GM21737 (cell line): ENCODE data around the gene LBHD2.
"Not testable (repeated sequence)": the region's sequence is repeated elsewhere in the genome, so short reads cannot be mapped to it uniquely, and the experiment has no call there.

Experiments used
- ATAC-seq: cut with Tn5 transposase; IDR thresholded peaks from one replicate; pipeline ENCODE4 v1.9.1; 2021; ENCODE audit warnings: mild to moderate bottlenecking, moderate library complexity; ENCODE audit not compliant: unreplicated experiment

Gene LBHD2

DNA sequence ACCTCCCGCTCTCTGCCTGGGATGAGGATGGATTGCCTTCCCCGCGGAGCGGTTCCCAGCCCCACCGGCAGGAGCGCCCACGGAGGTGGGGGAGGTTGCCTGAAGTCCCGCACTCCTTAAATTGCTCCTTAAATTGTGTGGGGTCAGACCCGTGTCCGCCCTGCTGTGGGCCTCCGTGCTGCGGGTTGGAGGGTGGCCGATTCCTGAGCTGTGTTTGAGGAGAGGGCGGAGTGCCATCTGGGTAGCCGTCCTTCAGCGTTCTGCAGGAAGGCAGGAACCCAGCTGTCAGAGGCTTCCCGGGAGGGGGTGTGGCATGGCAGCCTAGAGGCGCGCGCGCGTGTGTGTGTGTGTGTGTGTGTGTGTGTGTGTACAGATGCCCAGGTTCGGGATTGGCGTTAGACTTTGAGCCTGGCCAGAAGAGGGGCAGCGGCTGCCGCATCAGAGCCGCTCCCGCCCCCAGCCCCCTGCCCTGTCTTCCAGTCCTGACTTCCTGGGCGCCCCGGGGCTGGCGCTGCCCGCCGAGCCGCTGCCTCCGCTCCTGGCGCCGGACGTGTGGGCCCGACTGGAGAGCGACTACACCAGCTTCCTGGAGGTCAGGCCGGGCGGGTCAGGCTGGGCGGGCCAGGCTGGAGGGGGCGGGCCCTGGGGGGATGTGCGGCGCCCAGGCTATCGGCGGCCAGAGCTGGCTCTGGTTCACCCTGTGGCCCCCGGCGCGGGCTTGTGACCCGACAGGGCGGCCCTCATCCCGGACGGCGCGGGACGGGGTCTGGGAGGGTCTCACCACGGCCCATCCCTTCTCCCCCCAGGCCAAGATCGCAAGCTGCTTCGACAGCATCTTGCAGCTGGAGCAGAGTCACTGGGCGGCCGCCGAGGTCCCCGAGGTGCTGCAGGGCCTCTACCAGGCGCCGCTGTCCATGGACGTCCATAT lies 19.7 kb downstream of the LBHD2 start:
- ATAC-seq: no peak

DNA sequence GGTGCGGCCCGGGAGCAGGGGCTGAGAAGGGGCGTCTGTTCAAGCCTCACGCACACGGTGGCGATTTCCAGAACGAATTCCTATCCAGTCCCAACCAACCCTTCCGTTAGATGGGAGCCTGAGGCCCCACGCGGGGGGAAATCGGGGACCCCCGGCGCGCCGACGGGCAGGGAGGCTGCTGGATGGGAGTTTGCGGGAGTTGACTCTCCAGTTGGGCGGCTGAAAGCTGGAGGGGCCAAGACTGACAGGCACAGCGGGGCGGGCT lies 20.3 kb downstream of the LBHD2 start:
- ATAC-seq: no peak

DNA sequence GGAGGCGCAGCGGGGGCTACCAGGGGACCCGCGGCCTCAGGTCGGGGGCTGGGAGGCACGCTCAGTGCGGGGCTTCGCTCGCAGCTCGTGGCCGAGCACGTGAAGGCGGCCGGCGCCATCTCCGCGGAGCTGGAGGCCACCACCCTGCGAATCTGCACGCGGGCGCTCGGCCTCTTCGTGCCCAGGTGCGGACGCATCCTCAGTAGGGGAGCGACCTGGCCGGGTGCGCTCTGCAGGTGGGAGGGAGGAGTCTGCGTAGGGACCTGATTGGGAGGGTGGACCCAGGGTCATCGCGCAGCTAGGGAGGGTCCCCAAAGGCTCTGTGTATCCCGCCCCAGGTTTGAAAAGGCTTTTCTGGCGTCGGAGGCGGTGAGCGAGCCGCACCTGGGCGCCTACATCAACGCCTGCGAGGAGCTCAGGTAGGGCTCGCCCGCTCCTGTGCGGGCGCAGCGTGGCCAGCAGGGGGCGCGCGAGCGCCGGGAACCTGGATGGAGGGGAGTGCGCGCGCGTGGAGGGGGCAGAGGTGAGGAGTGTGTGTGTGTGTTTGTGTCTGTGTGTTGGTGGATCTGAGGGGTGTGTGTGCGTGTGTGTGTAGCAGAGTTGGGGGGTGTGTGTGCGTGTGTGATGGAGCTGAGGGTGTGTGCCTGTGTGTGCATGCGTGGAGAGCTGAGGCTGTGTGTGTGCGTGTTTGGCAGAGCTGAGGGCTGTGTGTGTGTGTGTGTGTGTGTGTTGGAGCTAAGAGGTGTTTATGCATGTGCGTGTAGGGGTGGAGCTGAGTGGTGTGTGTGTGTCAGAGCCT lies 20.8 kb downstream of the LBHD2 start:
- ATAC-seq: no peak

GRCh38 chr14:103105580-103106150 lies 21.7 kb downstream of the LBHD2 start:
- ATAC-seq: no peak

DNA sequence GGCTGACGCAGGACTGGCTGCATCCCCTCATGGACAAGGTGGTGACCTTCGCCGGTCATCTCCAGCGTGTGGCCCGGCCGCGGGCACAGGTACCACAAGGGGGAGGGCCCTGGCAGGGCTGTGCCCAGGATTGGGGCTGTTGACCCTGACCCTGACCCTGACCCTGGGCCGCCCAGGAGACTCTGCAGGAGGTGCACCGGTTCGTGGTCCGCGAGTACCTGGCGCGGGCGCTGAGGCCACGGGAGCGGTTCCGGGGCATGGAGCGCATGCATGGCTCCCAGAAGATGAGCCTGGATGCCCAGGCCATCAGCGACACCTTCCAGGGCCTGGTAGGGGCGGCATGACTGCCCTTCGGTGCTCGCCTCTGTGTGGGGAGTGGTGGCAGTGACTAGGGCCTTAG lies 23.4 kb downstream of the LBHD2 start:
- ATAC-seq: no peak

- no peak for ATAC-seq
Observed at GRCh38 chr14:103107941-103108748, 24.1 kb downstream of the LBHD2 start.

DNA sequence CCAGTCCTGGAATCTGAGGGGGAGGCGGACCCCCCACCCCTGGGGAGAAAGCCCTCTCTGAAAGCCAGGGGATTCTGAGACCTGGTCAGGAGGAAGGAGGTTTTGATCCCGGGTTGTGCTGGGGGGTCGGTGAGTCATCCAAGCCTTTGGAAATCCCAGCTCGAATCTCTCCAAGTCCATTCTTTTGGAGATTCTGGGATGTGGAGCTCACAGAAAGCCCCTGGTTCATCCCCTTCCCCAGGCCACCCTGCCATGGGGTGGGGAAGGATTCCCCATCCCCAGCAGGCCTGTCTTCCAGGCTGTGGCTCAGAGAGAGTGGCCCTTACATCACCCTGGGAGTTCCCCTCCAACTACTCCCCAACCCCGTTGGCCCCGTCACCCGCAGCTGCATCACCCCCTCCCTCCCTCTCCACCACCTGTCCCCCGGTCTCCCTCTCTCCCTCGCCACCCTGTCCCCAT lies 24.8 kb downstream of the LBHD2 start:
- no peak for ATAC-seq

- no peak for ATAC-seq
Observed at GRCh38 chr14:103109535-103110441, 25.8 kb downstream of the LBHD2 start.

DNA sequence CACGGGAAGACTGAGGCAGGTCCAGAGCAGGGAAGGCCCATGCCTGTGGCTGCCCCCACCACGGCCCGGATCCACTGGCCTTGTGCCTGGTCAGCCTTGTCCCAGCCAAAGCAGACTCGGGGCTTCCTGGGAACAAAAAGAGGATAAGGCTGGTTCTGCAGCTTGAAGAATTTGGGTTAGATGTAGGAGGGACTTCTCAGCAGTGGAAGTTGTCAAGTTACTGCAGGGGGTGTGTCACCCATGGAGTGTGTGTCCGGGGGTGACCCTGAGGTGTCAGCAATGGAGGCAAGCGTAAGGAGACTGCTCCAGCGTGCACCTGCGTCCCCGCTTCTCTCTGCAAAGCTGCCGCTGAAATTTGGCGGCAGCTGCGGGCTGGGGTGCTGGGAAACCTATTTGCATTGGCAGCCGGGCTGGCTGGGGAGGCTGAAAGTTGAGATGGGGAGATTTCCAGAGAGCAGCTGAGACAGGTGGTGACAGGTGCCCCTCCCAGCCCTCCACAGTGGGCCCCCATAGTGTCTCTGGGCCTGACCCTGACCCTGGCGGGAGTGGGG lies 26.7 kb downstream of the LBHD2 start:
- ATAC-seq: no peak

GRCh38 chr14:103111232-103111868 lies 27.3 kb downstream of the LBHD2 start:
- ATAC-seq: no peak

DNA sequence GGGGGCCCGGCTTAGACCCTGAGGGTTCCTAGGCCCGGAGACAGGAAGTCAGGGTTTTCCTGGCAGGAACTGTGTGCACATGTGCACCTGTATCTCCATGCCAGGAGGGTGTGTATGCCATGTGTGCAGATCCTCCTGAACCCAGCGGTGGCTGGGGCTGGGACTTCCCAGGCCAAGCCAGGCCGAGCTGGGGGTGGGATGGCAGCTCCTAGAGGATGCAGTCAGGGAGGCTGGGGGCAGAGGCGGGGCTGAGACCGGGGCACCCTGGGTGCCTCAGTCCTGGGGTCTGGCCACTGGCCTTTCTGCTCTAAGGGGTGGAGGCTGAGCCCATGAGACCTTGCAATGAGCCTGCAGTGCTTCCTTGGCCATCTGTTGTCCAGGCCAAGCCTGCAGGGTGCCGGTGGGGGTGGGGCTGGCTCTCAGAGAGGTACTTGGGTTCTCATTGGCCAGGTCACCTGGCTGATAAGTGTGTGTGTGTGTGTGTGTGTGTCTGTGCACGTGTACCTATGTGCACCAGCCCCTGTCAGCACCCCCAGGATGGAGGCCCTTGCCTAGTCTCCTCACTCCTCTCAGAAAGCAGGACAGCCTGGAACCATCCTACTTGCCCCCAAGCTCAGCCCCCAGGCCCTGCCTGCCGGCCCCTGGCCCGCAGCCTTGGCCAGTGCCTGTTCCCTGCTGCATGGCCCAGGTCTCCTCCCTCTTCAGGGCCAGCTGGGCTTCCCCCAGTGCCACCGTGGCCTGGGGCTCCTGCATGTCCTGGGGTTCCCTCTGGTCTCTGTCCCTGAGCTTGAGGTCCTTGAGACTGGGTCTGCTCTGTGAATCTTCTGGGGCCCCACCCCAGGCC lies 28.6 kb downstream of the LBHD2 start:
- ATAC-seq: no peak

DNA sequence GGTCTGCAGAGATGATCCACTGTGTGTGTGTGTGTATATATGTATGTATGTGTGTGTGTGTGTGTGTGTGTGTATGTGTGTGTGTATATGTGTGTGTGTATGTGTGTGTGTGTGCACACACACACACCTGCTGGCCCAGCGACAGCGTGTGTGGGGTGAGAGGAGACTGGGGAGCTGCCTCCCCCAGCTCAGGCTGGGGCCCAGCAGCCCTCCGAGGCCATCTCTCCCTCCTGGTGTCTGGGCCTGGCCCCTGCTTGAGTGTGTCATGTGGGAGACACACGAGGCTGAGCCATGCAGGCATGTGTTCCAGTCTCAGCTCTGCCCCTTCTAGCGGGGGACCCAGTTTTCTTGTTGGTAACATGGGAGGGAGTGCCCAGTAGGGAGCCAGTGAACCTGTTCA lies 29.3 kb downstream of the LBHD2 start:
- no peak for ATAC-seq

DNA sequence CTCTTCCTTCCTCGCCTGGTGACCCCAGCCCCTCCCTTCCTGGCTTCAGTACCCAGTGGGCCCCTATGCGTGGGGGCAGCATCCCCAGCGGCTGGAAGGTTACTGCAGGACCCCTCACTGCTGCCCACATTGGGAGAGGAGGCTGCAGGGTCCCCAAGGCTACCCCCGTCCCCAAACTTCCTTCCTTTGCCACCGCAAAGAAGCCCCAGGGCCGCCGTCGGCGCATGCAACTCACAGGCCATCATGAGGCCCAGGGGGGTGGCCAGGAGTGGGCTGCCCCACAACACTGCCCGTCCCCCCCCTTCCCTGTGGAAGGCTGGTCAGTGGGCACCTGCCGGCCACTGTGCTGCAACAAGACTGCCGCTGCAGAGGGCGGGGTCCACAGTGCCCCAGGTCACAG lies 29.8 kb downstream of the LBHD2 start:
- ATAC-seq: no peak

GRCh38 chr14:103115086-103115679 lies 31.2 kb downstream of the LBHD2 start:
- ATAC-seq: not testable (repeated sequence)

- no peak for ATAC-seq
Observed at GRCh38 chr14:103115845-103116572, 32.0 kb downstream of the LBHD2 start.

GRCh38 chr14:103116636-103117035 lies 32.6 kb downstream of the LBHD2 start:
- no peak for ATAC-seq

DNA sequence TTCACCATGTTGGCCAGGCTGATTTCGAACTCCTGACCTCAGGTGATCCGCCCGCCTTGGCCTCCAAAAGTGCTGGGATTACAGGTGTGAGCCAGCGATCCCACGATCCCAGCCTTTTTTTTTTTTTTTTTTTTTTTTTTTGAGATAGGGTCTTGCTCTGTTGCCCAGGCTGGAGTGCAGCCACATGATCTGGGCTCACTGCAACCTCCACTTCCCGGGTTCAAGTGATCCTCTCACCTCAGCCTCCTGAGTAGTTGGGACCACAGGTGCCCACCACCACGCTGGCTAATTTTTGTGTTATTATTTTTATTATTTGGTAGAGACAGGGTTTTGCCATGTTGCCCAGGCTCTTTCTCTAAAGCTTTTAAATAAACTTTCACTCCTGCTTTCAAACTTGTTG lies 33.5 kb downstream of the LBHD2 start:
- not testable (repeated sequence) for ATAC-seq
